ENCODE data around the gene PERP.
"Not testable (repeated sequence)": the region's sequence is repeated elsewhere in the genome, so short reads cannot be mapped to it uniquely, and the experiment has no call there.

The PERP gene

GRCh38 chr6:138107078-138107751, at the start of gene PERP:
PERP (minus strand) TSS chr6:138107419; CDS start chr6:138107340, 79 bp downstream.
- DNase-seq: peak; percentile 73

- no peak for DNase-seq
Observed at GRCh38 chr6:138155443-138155842, 48.2 kb upstream of the PERP start.

- no peak for DNase-seq
Observed at GRCh38 chr6:138146544-138146943, 39.3 kb upstream of the PERP start.

- no peak for DNase-seq
Observed at GRCh38 chr6:138145402-138145801, 38.2 kb upstream of the PERP start.

GRCh38 chr6:138142806-138143205, 35.6 kb upstream of the PERP start:
- DNase-seq: no peak

- no peak for DNase-seq
Observed at GRCh38 chr6:138129190-138129589, 22.0 kb upstream of the PERP start.

GRCh38 chr6:138128096-138128495, 20.9 kb upstream of the PERP start:
- DNase-seq: no peak

- DNase-seq: no peak
Observed at GRCh38 chr6:138124096-138124495, 16.9 kb upstream of the PERP start.

- no peak for DNase-seq
Observed at GRCh38 chr6:138119976-138120375, 12.8 kb upstream of the PERP start.

- not testable (repeated sequence) for DNase-seq
Observed at GRCh38 chr6:138119229-138119628, 12.0 kb upstream of the PERP start.

- DNase-seq: no peak
Observed at GRCh38 chr6:138117376-138117914, 10.2 kb upstream of the PERP start.

GRCh38 chr6:138116661-138116999, 9.4 kb upstream of the PERP start:
- DNase-seq: no peak

GRCh38 chr6:138115877-138116660, 8.8 kb upstream of the PERP start:
- DNase-seq: peak; percentile 92

- DNase-seq: peak; percentile 50
Observed at GRCh38 chr6:138115201-138115600, 8.0 kb upstream of the PERP start.

- DNase-seq: no peak
Observed at GRCh38 chr6:138113588-138114210, 6.5 kb upstream of the PERP start.

- DNase-seq: no peak
Observed at GRCh38 chr6:138110229-138110628, 3.0 kb upstream of the PERP start.

- DNase-seq: peak; percentile 95
Observed at GRCh38 chr6:138109042-138109997, 2.1 kb upstream of the PERP start.

- peak; percentile 95 for DNase-seq
Observed at GRCh38 chr6:138107752-138108592, 753 bp upstream of the PERP start.

- DNase-seq: no peak
Observed at GRCh38 chr6:138106665-138107077, 548 bp downstream of the PERP start.

GRCh38 chr6:138105880-138106664, 1.1 kb downstream of the PERP start:
- DNase-seq: peak; percentile 86

GRCh38 chr6:138105446-138105845, 1.8 kb downstream of the PERP start:
- peak; percentile 84 for DNase-seq

Measured in DMS79 treated with DMSO at 0.1 percent for 48 hours (cell line).